ENCODE data around the gene CSNK1A1. TPM values are rescaled to one million over a fixed set of nuclear protein-coding genes. Genes with fewer than 3 reads are reported as not detected.

CSNK1A1 gene
- total and polyA plus RNA-seq, 2 of the 4 experiments (the other 2 are of a cell fraction): 140 to 419 TPM

GRCh38 chr5:149470942-149471341 is 80.3 kb downstream of the CSNK1A1 start:
- no peak overlapping the region for H2AFZ ChIP-seq (replicated peaks; ENCODE audit: low read length, poor library complexity)
- H4K20me1 ChIP-seq (ENCODE audit: insufficient read depth, low read length): no peaks in the 10 kb centered on the region
- TF ChIP-seq CTCF (conservative IDR thresholded peaks at IDR 0.05; ENCODE audit: low read depth, low read length) (no peak), RCOR1 (IDR thresholded peaks at IDR 0.05; ENCODE audit: insufficient replicate concordance, low read length) (no peak), MAZ (IDR thresholded peaks at IDR 0.05; ENCODE audit: borderline replicate concordance, low read depth, low read length) (no peak), NFE2L2 (IDR thresholded peaks at IDR 0.05; ENCODE audit: low read depth, low read length) (no peak), CEBPB (IDR thresholded peaks at IDR 0.05; ENCODE audit: low read depth, low read length) (no peak), FOS (IDR thresholded peaks at IDR 0.05; ENCODE audit: low read depth, low read length) (no peak), MXI1 (IDR thresholded peaks at IDR 0.05; ENCODE audit: borderline replicate concordance, low read depth, low read length) (no peak), BHLHE40 (IDR thresholded peaks at IDR 0.05; ENCODE audit: low read depth, low read length) (no peak), USF2 (IDR thresholded peaks at IDR 0.05; ENCODE audit: low read depth, low read length) (no peak), RAD21 (IDR thresholded peaks at IDR 0.05; ENCODE audit: low read length) (no peak), POLR2A (IDR thresholded peaks at IDR 0.05; ENCODE audit: low read depth, low read length) (no peak), CHD1 (IDR thresholded peaks at IDR 0.05; ENCODE audit: low read depth, low read length) (no peak), RFX5 (IDR thresholded peaks at IDR 0.05; ENCODE audit: low read depth, low read length) (no peak), SMC3 (IDR thresholded peaks at IDR 0.05; ENCODE audit: low read depth, low read length) (no peak), MAFK (IDR thresholded peaks at IDR 0.05; ENCODE audit: low read depth, low read length) (no peak), ELK1 (IDR thresholded peaks at IDR 0.05; ENCODE audit: borderline replicate concordance, low read depth, low read length) (no peak)
- peaks cover 17% of the 10 kb centered on the region for H3K4me1 ChIP-seq (ENCODE audit: control insufficient read depth, insufficient read depth, low read length)
- no peak overlapping the region for H2BK15ac ChIP-seq (ENCODE audit: low read depth, low read length)
- no peak overlapping the region for H3K14ac ChIP-seq (replicated peaks; ENCODE audit: low read depth, low read length)
- H3K4me3 ChIP-seq (ENCODE audit: insufficient read depth, low read depth, low read length): no peak overlapping the region
- dilution Hi-C loops (cut with HindIII; ENCODE audit: low sequenced_read_pairs, unreplicated experiment) (no loop called here), in situ Hi-C loops (cut with MboI; ENCODE audit: low sequenced_read_pairs) (no loop called here), intact Hi-C loops (cut with micrococcal nuclease) (no loop called here)
- POLR2A ChIA-PET (ENCODE audit: unreplicated experiment): no interaction called here
- no peaks in the 10 kb centered on the region for H3K36me3 ChIP-seq (ENCODE audit: control insufficient read depth, insufficient read depth, low read length)
- no peak overlapping the region for H2BK20ac ChIP-seq (ENCODE audit: low read depth, low read length)
- 85% methylated on average over 3 of the region's 6 CpGs; no CpG with 5 or more reads in 1 of the 2 experiments for WGBS, 2 experiments (ENCODE audit: extremely low coverage in 2 of 2, insufficient read length in 1 of 2)
- H3K27ac ChIP-seq (ENCODE audit: insufficient read depth, low read length): no peak overlapping the region
- no peak overlapping the region for H2BK120ac ChIP-seq (ENCODE audit: low read depth, low read length)
- no peak overlapping the region for H3K56ac ChIP-seq (ENCODE audit: extremely low read depth, insufficient read depth, low read length)
- H3K23ac ChIP-seq (ENCODE audit: low read depth, low read length): no peak overlapping the region
- no peak overlapping the region for H3K4me2 ChIP-seq (ENCODE audit: low read depth, low read length)
- no peak overlapping the region for H4K5ac ChIP-seq (ENCODE audit: low read depth, low read length)
- no peak overlapping the region for H2AK5ac ChIP-seq (ENCODE audit: low read depth, low read length)
- no peak overlapping the region for H3K4ac ChIP-seq (ENCODE audit: low read depth, low read length)
- DNase-seq: no peak
- no peak overlapping the region for H3K18ac ChIP-seq (ENCODE audit: low read depth, low read length)
- no peak overlapping the region for H2AK9ac ChIP-seq (replicated peaks; ENCODE audit: low read depth, low read length, poor library complexity)
- H2BK5ac ChIP-seq (ENCODE audit: low read depth, low read length, poor library complexity, severe bottlenecking): no peak overlapping the region
- H3K27me3 ChIP-seq (ENCODE audit: control insufficient read depth, insufficient read depth, low read length): no peaks in the 10 kb centered on the region
- H4K8ac ChIP-seq (ENCODE audit: low read depth in 2 of 2, low read length in 2 of 2): no peak overlapping the region
- H3K9me3 ChIP-seq (ENCODE audit: control insufficient read depth, insufficient read depth, low read length): no peaks in the 10 kb centered on the region
- H3K79me1 ChIP-seq (ENCODE audit: low read depth in 1 of 2, low read length in 2 of 2): no peaks in the 10 kb centered on the region; a peak in 1 of 4 replicates
- no peak for ATAC-seq (ENCODE audit: low read depth)
- CTCF ChIA-PET: interaction anchor here (0.7 to 1.5 kb wide), 2 partner anchors 16 to 91 kb away, joined by 3 read pairs; no protein-coding TSS in a partner anchor
- H3K9me1 ChIP-seq (ENCODE audit: insufficient read depth, low read length): peaks cover 6% of the 10 kb centered on the region
- no TSS peak for BruUV-seq (replicated peaks)
- no peak overlapping the region for H3K9ac ChIP-seq (ENCODE audit: low read depth, low read length)
- H4K91ac ChIP-seq (ENCODE audit: insufficient read depth, low read depth, low read length): no peak overlapping the region
